RWPE2 (cell line): Measurements from ENCODE around the gene PCNT.

ENCODE experiments used
- ATAC-seq: fragments of 200-7000 bp; cut with Tn5 transposase; 3 replicates; pipeline ENCODE4 v1.9.1; 2021; ENCODE audit warnings: low read depth
- DNase-seq: peaks from one replicate; pipeline ENCODE4 v3.0.0-alpha.2; 2020; ENCODE audit warnings: low spot score
- H3K27ac ChIP-seq: fragments of 450-650 bp; 2 replicates; pipeline ENCODE4 v1.5.1; 2017; ENCODE audit warnings: mild to moderate bottlenecking; ENCODE audit not compliant: poor library complexity, severe bottlenecking
- H3K27me3 ChIP-seq: fragments of 250-450 bp; sonication (Bioruptor Pico); 2 replicates; pipeline ENCODE4 v1.5.1; 2021; ENCODE audit warnings: mild to moderate bottlenecking, moderate library complexity; ENCODE audit not compliant: insufficient read depth, poor library complexity, severe bottlenecking
- H3K36me3 ChIP-seq: fragments of 250-450 bp; sonication (Bioruptor Pico); 2 replicates; pipeline ENCODE4 v1.5.1; 2020; ENCODE audit warnings: low read depth, mild to moderate bottlenecking, moderate library complexity
- H3K4me1 ChIP-seq: fragments of 250-450 bp; sonication (Bioruptor Pico); 2 replicates; pipeline ENCODE4 v1.5.1; 2021; ENCODE audit warnings: mild to moderate bottlenecking, moderate library complexity; ENCODE audit not compliant: insufficient read depth, poor library complexity, severe bottlenecking
- H3K4me3 ChIP-seq: fragments of 250-450 bp; sonication (Bioruptor Pico); 2 replicates; pipeline ENCODE4 v1.5.1; 2021; ENCODE audit warnings: mild to moderate bottlenecking, moderate library complexity; ENCODE audit not compliant: severe bottlenecking
- H3K9me3 ChIP-seq: fragments of 250-450 bp; sonication (Bioruptor Pico); 2 replicates; pipeline ENCODE4 v1.5.1; 2021; ENCODE audit warnings: mild to moderate bottlenecking, moderate library complexity; ENCODE audit not compliant: severe bottlenecking
- TF ChIP-seq, protein P1 (sequence below): fragments of 450-650 bp; IDR thresholded peaks from one replicate; pipeline ENCODE4 v1.5.1; 2017; ENCODE audit warnings: mild to moderate bottlenecking, moderate library complexity; ENCODE audit not compliant: poor library complexity, severe bottlenecking

Gene PCNT

DNA sequence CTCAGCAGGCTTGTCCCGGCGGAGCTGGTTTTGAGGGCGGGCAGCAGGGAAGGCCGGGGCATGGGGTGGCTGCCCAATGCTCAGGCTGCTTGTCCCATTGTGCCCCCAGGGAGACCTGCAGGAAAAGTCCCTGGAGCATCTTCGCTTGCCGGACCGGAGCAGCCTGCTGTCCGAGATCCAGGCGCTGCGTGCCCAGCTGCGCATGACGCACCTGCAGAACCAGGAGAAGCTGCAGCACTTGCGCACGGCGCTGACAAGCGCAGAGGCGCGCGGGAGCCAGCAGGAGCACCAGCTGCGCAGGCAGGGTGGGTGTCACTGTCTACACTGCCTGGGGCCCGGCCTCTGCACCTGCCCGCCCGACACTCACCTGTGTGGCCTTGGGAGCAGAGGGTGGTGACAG, 104.3 kb downstream of the PCNT start:
- Histone ChIP-seq H3K36me3 (peaks cover 35% of the 10 kb centered on the region), H3K4me1 (no peaks in the 10 kb centered on the region), H3K27ac (no peak overlapping the region), H3K4me3 (no peak overlapping the region), H3K9me3 (no peaks in the 10 kb centered on the region), H3K27me3 (no peaks in the 10 kb centered on the region)
- ATAC-seq (no peak), DNase-seq (no peak)
- TF ChIP-seq, protein P1, sequence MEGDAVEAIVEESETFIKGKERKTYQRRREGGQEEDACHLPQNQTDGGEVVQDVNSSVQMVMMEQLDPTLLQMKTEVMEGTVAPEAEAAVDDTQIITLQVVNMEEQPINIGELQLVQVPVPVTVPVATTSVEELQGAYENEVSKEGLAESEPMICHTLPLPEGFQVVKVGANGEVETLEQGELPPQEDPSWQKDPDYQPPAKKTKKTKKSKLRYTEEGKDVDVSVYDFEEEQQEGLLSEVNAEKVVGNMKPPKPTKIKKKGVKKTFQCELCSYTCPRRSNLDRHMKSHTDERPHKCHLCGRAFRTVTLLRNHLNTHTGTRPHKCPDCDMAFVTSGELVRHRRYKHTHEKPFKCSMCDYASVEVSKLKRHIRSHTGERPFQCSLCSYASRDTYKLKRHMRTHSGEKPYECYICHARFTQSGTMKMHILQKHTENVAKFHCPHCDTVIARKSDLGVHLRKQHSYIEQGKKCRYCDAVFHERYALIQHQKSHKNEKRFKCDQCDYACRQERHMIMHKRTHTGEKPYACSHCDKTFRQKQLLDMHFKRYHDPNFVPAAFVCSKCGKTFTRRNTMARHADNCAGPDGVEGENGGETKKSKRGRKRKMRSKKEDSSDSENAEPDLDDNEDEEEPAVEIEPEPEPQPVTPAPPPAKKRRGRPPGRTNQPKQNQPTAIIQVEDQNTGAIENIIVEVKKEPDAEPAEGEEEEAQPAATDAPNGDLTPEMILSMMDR: no peak

DNA sequence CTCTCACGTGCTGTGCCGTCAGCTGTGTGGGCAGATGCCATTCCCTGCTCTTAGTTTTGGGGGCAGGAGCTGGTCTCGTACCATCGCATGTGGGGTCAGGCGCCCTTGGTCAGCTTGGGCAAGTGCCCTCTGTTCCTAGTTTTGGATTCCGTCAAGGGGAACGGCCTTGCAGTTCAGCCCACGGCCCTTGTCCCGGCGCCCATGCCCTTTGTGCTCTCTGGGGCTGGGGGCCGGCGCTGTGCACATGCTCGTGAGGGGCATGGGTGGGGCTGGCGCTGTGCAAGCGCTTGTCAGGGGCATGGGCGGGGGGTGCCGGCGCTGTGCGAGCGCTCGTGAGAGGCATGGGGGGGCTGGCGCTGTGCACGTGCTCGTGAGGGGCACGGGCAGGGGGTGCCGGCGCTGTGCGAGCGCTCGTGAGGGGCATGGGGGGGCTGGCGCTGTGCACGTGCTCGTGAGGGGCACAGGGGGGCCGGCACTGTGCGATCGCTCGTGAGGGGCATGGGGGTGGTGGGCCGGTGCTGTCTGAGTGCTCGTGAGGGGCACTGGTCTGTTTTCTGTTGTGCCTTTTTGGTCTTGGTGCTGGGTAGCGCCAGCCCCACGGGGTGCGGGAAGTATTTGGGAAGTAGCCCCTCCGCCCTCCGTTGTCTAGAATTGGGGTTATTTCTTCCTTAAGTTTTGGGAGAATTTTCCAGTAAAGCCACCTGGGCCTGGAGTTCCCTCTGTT, 105.2 kb downstream of the PCNT start:
- Histone ChIP-seq H3K27ac (no peak overlapping the region), H3K4me1 (no peaks in the 10 kb centered on the region), H3K9me3 (no peaks in the 10 kb centered on the region), H3K4me3 (no peak overlapping the region), H3K36me3 (peaks cover 44% of the 10 kb centered on the region), H3K27me3 (no peaks in the 10 kb centered on the region)
- TF ChIP-seq, protein P1: no peak
- DNase-seq (no peak), ATAC-seq (no peak)

DNA sequence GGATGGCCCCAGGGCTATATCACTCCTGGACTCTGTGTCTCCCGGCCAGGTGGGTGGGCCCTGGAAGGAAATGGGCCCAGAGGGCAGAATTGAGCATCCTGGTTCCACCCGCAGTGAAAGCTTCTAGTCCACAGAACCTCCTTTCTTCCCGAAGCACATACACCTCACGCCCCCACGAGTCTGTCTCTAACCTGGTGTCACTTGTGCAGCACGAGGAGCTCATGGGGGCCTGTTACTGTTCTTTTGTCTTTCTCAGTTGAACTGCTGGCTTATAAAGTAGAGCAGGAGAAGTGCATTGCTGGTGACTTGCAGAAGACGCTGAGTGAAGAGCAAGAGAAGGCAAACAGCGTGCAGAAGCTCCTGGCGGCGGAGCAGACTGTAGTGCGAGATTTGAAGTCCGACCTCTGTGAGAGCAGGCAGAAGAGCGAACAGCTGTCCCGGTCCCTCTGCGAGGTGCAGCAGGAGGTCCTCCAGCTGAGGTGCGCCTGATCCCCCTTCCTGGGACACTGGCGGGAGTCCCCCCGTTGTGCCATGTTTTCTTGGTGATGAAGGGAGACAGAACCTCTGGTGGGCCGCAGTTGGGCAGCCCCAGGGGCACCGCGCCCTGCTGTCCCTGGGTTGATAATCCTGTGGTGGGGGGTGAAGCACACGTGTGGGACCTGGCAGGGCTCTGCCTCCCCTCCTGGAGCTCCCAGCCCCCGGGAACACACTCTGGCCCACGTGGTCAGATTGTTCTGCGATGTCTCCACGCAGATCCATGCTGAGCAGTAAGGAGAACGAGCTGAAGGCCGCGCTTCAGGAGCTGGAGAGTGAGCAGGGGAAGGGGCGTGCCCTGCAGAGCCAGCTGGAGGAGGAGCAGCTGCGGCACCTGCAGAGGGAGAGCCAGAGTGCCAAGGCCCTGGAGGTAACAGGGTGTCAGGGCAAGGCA, 106.1 kb downstream of the PCNT start:
- DNase-seq: no peak
- Histone ChIP-seq H3K4me1 (no peaks in the 10 kb centered on the region), H3K27me3 (no peaks in the 10 kb centered on the region), H3K36me3 (peaks cover 51% of the 10 kb centered on the region), H3K4me3 (no peak overlapping the region), H3K27ac (no peak overlapping the region), H3K9me3 (no peaks in the 10 kb centered on the region)
- TF ChIP-seq, protein P1: no peak
- no peak for ATAC-seq

DNA sequence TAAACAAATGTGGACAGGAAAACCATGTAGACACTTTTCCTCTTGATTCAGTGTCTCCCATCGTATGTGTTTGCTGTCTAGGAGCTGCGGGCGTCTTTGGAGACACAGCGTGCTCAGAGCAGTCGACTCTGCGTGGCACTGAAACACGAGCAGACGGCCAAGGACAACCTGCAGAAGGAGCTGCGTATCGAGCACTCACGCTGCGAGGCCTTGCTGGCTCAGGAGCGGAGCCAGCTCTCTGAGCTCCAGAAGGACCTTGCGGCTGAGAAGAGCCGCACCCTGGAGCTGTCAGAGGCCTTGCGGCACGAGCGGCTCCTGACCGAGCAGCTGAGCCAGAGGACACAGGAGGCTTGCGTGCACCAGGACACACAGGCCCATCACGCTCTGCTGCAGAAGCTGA, 107.5 kb downstream of the PCNT start:
- no peak for DNase-seq
- TF ChIP-seq, protein P1: no peak
- Histone ChIP-seq H3K4me1 (no peaks in the 10 kb centered on the region), H3K4me3 (no peak overlapping the region), H3K27ac (no peak overlapping the region), H3K27me3 (no peaks in the 10 kb centered on the region), H3K36me3 (peaks cover 56% of the 10 kb centered on the region), H3K9me3 (no peaks in the 10 kb centered on the region)
- no peak for ATAC-seq
